Activated T-cell treated with anti-CD3 and anti-CD28 coated beads, Interleukin-2, amount 50 U/mL, for 72 hours (primary cell): ENCODE data around the gene SETDB1. TPM values are rescaled to one million over a fixed set of nuclear protein-coding genes. Genes with fewer than 3 reads are reported as not detected.

ENCODE experiments used
- ATAC-seq, 2 donors: fragments of 150-1000 bp; cut with Tn5 transposase; replicated peaks in 1 of 2; 2 replicates each; pipeline ENCODE4 v1.10.0; 2021; ENCODE audit warnings: moderate library complexity in 2 of 2, mild to moderate bottlenecking in 1 of 2
- DNase-seq, 2 donors: peaks; one replicate each; pipeline ENCODE4 v3.0.0; 2021 to 2022; ENCODE audit warnings: mixed read lengths in 1 of 2
- H3K27ac Mint-ChIP-seq: one replicate; pipeline ENCODE4 v1.8.0; 2022; ENCODE audit warnings: mild to moderate bottlenecking, moderate library complexity, mixed read lengths
- H3K27me3 Mint-ChIP-seq: one replicate; pipeline ENCODE4 v1.8.0; 2022; ENCODE audit warnings: low read depth, mixed read lengths
- H3K36me3 Mint-ChIP-seq, 2 donors: one replicate each; pipeline ENCODE4 v1.8.0; 2022; ENCODE audit warnings: mixed read lengths in 2 of 2, mild to moderate bottlenecking in 1 of 2; ENCODE audit not compliant: insufficient read depth in 2 of 2
- H3K4me1 Mint-ChIP-seq: one replicate; pipeline ENCODE4 v1.8.0; 2022; ENCODE audit warnings: low read depth, mixed read lengths
- H3K4me3 Mint-ChIP-seq, 2 donors: one replicate each; pipeline ENCODE4 v1.8.0; 2022; ENCODE audit warnings: mild to moderate bottlenecking in 2 of 2, mixed read lengths in 2 of 2, moderate library complexity in 2 of 2
- H3K9me3 Mint-ChIP-seq, 2 donors: one replicate each; pipeline ENCODE4 v1.8.0; 2022; ENCODE audit warnings: mixed read lengths in 2 of 2
- total RNA-seq, 2 donors: library from RNA; stranded (reverse); gene quantifications; one replicate each; pipeline ENCODE4 v1.2.3, GENCODE V29; 2022

The SETDB1 gene
- total RNA-seq, 2 donors from 2014 or later = 60.4 to 70.1 TPM

DNA sequence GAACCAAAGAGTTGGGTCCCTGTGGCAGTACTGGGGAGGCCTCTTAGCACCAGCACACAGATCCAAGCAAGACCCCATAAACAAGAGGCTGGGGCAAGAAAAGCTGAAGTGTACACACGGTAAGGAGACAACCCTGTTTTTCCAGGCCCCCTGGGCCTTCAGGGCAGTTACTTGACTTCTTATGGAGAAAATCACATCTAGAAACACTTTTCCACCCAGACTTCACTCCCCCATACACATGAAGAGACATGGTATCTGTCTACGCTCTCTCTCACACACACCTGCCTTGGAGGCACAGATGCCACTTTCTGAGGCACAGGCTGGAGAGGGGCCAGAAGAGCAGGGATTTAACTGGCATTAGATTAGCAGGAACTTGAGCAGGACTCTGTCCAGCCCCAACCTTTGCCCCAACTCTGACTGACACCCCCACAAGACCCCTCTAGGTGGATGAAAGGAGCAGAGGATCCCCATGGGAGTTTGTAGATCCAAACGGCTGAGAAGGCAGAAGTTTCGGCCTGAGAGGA, 46.3 kb downstream of the SETDB1 start:
- peaks cover 53% of the 10 kb centered on the region for H3K4me1 Mint-ChIP-seq
- peak overlapping the region; percentile 90 for H3K27ac Mint-ChIP-seq
- no peak for ATAC-seq
- DNase-seq = no peak
- no peaks in the 10 kb centered on the region for H3K9me3 Mint-ChIP-seq
- H3K27me3 Mint-ChIP-seq = no peaks in the 10 kb centered on the region
- H3K36me3 Mint-ChIP-seq = peaks cover 4 to 10% of the 10 kb centered on the region in 2 donors
- H3K4me3 Mint-ChIP-seq = peak overlapping the region; percentile 90 to 92

DNA sequence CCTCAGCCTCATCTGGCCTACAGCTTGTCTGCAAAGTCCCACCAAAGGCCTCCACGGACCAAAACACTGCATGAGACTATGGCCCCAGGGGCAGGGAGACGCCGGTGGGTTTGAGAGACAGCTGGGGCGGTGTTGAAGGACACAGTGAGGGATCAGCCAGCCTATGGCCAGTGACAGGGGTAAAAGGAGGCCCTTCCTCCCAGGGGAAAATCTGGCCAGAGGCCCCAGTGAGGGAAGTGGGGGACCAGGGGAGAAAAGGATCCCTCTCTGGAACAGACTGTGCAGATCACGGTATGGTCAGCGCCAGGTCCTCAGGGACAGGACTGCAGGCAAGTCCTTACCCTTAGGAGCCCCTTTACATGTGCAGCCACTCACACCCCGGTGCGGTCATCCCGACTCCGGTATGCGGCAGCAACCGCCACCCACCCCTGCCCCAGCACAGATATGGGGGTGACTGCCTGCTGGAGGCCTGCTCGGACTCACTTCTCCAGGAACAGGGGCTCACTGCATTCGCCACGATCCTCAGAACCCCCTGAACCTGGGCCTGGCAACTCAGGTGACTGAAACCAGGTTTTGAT, 47.2 kb downstream of the SETDB1 start:
- H3K9me3 Mint-ChIP-seq = no peaks in the 10 kb centered on the region
- no peak for ATAC-seq
- H3K27ac Mint-ChIP-seq = peak overlapping the region; percentile 90
- peaks cover 62% of the 10 kb centered on the region for H3K4me1 Mint-ChIP-seq
- peak; percentile 34 to 39 for DNase-seq
- H3K36me3 Mint-ChIP-seq = peaks cover 0 to 3% of the 10 kb centered on the region in 2 donors
- no peaks in the 10 kb centered on the region for H3K27me3 Mint-ChIP-seq
- peak overlapping the region; percentile 90 to 92 for H3K4me3 Mint-ChIP-seq

GRCh38 chr1:150973836-150974579, 47.8 kb downstream of the SETDB1 start:
- Mint-ChIP-seq H3K9me3 (no peaks in the 10 kb centered on the region), H3K27ac (peak overlapping the region; percentile 88), H3K4me3 (peak overlapping the region; percentile 90 to 92), H3K36me3 (peaks cover 0 to 3% of the 10 kb centered on the region in 2 donors), H3K27me3 (no peaks in the 10 kb centered on the region), H3K4me1 (peaks cover 68% of the 10 kb centered on the region)
- peak; percentile 44 to 49 for ATAC-seq
- peak; percentile 52 to 54 for DNase-seq

GRCh38 chr1:150974580-150975478, 48.7 kb downstream of the SETDB1 start, which contains the start of gene CERS2:
CERS2 (minus strand) TSS chr1:150974835; CDS start chr1:150969090, 5,745 bp downstream.
- DNase-seq = peak; percentile 82 to 85

DNA sequence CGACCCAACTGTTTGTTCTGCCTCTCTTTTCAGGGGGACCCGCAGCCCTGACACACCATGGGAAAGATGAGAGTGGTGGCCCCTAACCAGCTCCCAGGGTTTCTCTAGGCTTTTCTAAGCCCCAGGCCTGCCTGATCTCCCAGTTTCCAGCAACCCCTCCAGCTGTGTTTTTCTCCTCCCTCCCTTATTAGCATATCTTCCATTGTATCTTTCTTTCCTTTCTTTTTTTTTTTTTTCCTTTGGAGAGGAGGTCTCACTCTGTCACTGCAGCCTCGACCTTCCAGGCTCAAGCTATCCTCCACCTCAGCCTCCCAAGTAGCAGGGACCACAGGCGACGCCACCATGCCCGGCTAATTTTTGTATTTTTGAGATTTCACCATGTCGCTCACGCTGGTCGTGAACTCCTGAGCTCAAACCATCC, 50.2 kb downstream of the SETDB1 start:
- H3K36me3 Mint-ChIP-seq = peaks cover 0 to 3% of the 10 kb centered on the region in 2 donors
- no peak for ATAC-seq
- DNase-seq = no peak
- peak overlapping the region; percentile 70 to 91 for H3K4me3 Mint-ChIP-seq
- H3K27me3 Mint-ChIP-seq = no peaks in the 10 kb centered on the region
- peaks cover 69% of the 10 kb centered on the region for H3K4me1 Mint-ChIP-seq
- H3K9me3 Mint-ChIP-seq = no peaks in the 10 kb centered on the region
- H3K27ac Mint-ChIP-seq = peak overlapping the region; percentile 93

More at GRCh38 chr1:150974580-150975478, 48.7 kb downstream of the SETDB1 start, which contains the start of gene CERS2:
- Mint-ChIP-seq H3K36me3 (peaks cover 0 to 3% of the 10 kb centered on the region in 2 donors), H3K9me3 (no peaks in the 10 kb centered on the region), H3K4me1 (peaks cover 77% of the 10 kb centered on the region), H3K4me3 (peak within 1 kb of the TSS; percentile 90 to 92), H3K27me3 (no peaks in the 10 kb centered on the region), H3K27ac (peak within 1 kb of the TSS; percentile 88)
- peak; percentile 63 to 66 for ATAC-seq

GRCh38 chr1:150976879-150977694, 50.9 kb downstream of the SETDB1 start:
- Mint-ChIP-seq H3K36me3 (peaks cover 0 to 3% of the 10 kb centered on the region in 2 donors), H3K4me1 (peaks cover 62% of the 10 kb centered on the region), H3K4me3 (peak overlapping the region; percentile 70 to 91), H3K9me3 (no peaks in the 10 kb centered on the region), H3K27me3 (no peaks in the 10 kb centered on the region), H3K27ac (peak overlapping the region; percentile 93)
- ATAC-seq = peak; percentile 65 to 71
- DNase-seq = peak; percentile 87 to 88

DNA sequence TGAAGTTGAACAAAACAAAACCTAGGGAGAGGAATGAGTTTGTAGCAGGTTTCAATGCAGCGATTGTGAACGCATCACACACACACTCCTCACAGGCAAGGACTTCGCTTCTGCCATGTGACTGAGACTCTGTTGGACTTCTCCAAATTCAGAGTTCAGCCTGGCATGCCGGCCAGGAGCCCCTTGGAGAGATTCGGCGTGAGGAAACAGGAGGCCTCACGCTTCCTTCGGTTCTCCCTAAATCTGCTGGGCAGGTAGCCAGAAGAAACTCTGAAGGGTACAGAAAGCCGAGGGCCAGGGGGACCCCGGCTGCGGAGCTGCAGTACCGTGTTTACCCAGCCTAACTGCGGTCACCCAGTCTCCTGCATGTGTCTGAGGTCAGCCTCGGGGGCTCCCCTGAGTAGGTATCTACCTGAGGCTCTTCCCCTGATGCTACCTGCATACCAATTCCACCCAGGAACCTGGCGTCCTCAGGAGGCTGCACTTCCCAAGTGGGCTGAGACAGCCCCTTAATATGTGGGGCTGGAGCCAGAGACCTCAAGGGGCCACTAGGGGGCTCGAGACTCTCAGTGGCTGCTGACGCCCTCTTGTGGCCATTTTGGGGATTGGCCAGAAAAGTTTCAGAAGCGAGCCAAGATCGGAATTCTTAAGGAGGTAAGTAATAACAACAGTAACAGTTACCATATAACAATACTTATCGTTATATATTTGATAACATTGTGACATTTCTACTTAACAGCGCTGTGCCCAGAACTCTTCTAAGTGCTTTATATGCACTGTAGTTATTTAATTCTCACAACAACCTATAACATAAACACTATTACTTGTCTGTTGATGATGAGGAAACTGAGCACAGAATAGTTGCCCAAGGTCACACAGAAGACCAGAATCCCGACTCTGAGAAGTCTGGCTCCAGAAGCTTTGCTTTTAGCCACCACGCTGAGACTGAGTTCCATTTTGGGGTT, 53.2 kb downstream of the SETDB1 start:
- ATAC-seq (peak; percentile 52 to 61), DNase-seq (peak; percentile 87 to 90)
- no peaks in the 10 kb centered on the region for H3K36me3 Mint-ChIP-seq
- no peaks in the 10 kb centered on the region for H3K27me3 Mint-ChIP-seq
- H3K4me1 Mint-ChIP-seq = peaks cover 48% of the 10 kb centered on the region
- H3K4me3 Mint-ChIP-seq = peak overlapping the region; percentile 64 to 67
- peak overlapping the region; percentile 23 for H3K27ac Mint-ChIP-seq
- H3K9me3 Mint-ChIP-seq = no peaks in the 10 kb centered on the region

DNA sequence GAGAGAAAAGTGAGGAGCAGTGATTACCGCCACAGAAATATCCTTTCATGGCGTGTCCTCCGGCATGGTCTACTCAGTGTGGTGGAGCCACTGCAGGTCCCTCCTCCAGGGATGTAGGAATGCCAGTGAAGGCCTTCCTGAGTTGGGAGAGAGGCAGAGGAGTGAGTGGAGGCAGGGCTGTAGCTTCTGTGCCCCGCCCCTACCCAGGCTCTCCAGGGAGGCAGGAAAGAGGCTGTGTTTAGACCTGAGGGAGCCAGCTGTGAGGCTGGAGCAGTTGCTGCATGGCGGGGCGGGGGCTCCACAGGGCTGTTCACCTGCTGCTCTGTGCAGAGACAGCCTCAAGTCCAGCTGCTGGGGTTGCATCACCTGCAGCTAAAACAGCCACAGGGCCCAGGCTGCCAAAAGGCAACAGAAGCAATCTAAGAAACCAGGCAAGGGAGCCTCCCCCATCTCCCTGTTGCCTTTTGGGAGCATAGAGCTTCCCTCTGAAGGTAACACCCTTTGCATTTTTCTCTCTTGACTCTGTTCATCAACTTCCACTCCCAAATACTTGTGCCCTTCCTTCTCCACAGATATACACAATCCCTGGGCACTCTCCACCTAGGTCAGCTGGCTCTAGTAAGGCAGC, 55.1 kb downstream of the SETDB1 start:
- Mint-ChIP-seq H3K4me1 (peaks cover 37% of the 10 kb centered on the region), H3K27ac (no peak overlapping the region), H3K27me3 (no peaks in the 10 kb centered on the region), H3K9me3 (no peaks in the 10 kb centered on the region), H3K4me3 (no peak overlapping the region), H3K36me3 (no peaks in the 10 kb centered on the region)
- no peak for ATAC-seq
- no peak for DNase-seq

GRCh38 chr1:150981805-150982712, 55.9 kb downstream of the SETDB1 start, which contains the start of gene ANXA9:
ANXA9 (plus strand) TSS chr1:150982292; CDS start chr1:150983106, 814 bp downstream.
- no peak within 1 kb of the TSS for H3K27ac Mint-ChIP-seq

GRCh38 chr1:150985179-150985825, 59.1 kb downstream of the SETDB1 start:
- Mint-ChIP-seq H3K36me3 (no peaks in the 10 kb centered on the region), H3K27ac (no peak overlapping the region), H3K4me1 (no peaks in the 10 kb centered on the region), H3K27me3 (no peaks in the 10 kb centered on the region), H3K9me3 (no peaks in the 10 kb centered on the region), H3K4me3 (no peak overlapping the region)
- no peak for ATAC-seq
- DNase-seq = no peak

More at GRCh38 chr1:150981805-150982712, 55.9 kb downstream of the SETDB1 start, which contains the start of gene ANXA9:
- Mint-ChIP-seq H3K4me3 (no peak within 1 kb of the TSS), H3K9me3 (no peaks in the 10 kb centered on the region), H3K27me3 (no peaks in the 10 kb centered on the region), H3K36me3 (no peaks in the 10 kb centered on the region), H3K4me1 (peaks cover 29% of the 10 kb centered on the region)
- DNase-seq = no peak
- peak in 1 of 2 donors; percentile 27 for ATAC-seq
